Central memory CD8-positive, alpha-beta T cell (primary cell): ENCODE measurements around the gene CEP43.

Source experiments
- ATAC-seq: fragments of 150-1000 bp; cut with Tn5 transposase; replicated peaks from 2 replicates; pipeline ENCODE4 v1.10.0; 2022; ENCODE audit warnings: mild to moderate bottlenecking, moderate FRiP score, moderate number of reproducible peaks; ENCODE audit not compliant: poor library complexity, severe bottlenecking; ENCODE audit errors: extremely low read depth
- DNase-seq, 2 donors: peaks; one replicate each; pipeline ENCODE4 v3.0.0; 2021; ENCODE audit warnings: low spot score in 2 of 2
- H3K27ac Mint-ChIP-seq: one replicate; pipeline ENCODE4 v1.8.0; 2022; ENCODE audit warnings: low read depth, mild to moderate bottlenecking, moderate library complexity, mixed read lengths
- H3K27me3 Mint-ChIP-seq: one replicate; pipeline ENCODE4 v1.8.0; 2022; ENCODE audit warnings: mixed read lengths
- H3K36me3 Mint-ChIP-seq: one replicate; pipeline ENCODE4 v1.8.0; 2022; ENCODE audit warnings: mild to moderate bottlenecking, moderate library complexity, mixed read lengths; ENCODE audit not compliant: insufficient read depth
- H3K4me1 Mint-ChIP-seq: one replicate; pipeline ENCODE4 v1.8.0; 2022; ENCODE audit warnings: mixed read lengths
- H3K4me3 Mint-ChIP-seq: one replicate; pipeline ENCODE4 v1.8.0; 2022; ENCODE audit warnings: mild to moderate bottlenecking, moderate library complexity, mixed read lengths
- H3K9me3 Mint-ChIP-seq: one replicate; pipeline ENCODE4 v1.8.0; 2022; ENCODE audit warnings: mixed read lengths

CEP43 gene

GRCh38 chr6:167037762-167038161 lies 38.6 kb downstream of the CEP43 start:
- Mint-ChIP-seq H3K9me3 (no peaks in the 10 kb centered on the region), H3K27me3 (no peaks in the 10 kb centered on the region), H3K36me3 (peaks cover 21% of the 10 kb centered on the region), H3K4me3 (no peak overlapping the region), H3K4me1 (peaks cover 18% of the 10 kb centered on the region), H3K27ac (no peak overlapping the region)
- ATAC-seq: no peak
- no peak for DNase-seq

GRCh38 chr6:167044696-167045095 lies 45.5 kb downstream of the CEP43 start:
- Mint-ChIP-seq H3K4me3 (no peak overlapping the region), H3K4me1 (peaks cover 38% of the 10 kb centered on the region), H3K27ac (no peak overlapping the region), H3K27me3 (no peaks in the 10 kb centered on the region), H3K9me3 (no peaks in the 10 kb centered on the region), H3K36me3 (peaks cover 10% of the 10 kb centered on the region)
- no peak for DNase-seq
- ATAC-seq: no peak

- DNase-seq (no peak), ATAC-seq (no peak)
- Mint-ChIP-seq H3K36me3 (peaks cover 6% of the 10 kb centered on the region), H3K9me3 (no peaks in the 10 kb centered on the region), H3K4me1 (peaks cover 37% of the 10 kb centered on the region), H3K27me3 (no peaks in the 10 kb centered on the region), H3K27ac (no peak overlapping the region), H3K4me3 (no peak overlapping the region)
These were observed 46.8 kb downstream of the CEP43 start for GRCh38 chr6:167045828-167046580.

GRCh38 chr6:167046861-167047495 lies 47.8 kb downstream of the CEP43 start:
- DNase-seq: no peak
- H3K4me1 Mint-ChIP-seq: peaks cover 27% of the 10 kb centered on the region
- no peaks in the 10 kb centered on the region for H3K27me3 Mint-ChIP-seq
- H3K36me3 Mint-ChIP-seq: peaks cover 2% of the 10 kb centered on the region
- peak overlapping the region; percentile 90 for H3K27ac Mint-ChIP-seq
- H3K4me3 Mint-ChIP-seq: peak overlapping the region; percentile 64
- no peak for ATAC-seq
- no peaks in the 10 kb centered on the region for H3K9me3 Mint-ChIP-seq

GRCh38 chr6:167047554-167047953 lies 48.4 kb downstream of the CEP43 start:
- H3K4me1 Mint-ChIP-seq: peaks cover 22% of the 10 kb centered on the region
- H3K4me3 Mint-ChIP-seq: peak overlapping the region; percentile 64
- H3K9me3 Mint-ChIP-seq: no peaks in the 10 kb centered on the region
- DNase-seq (peak in 1 of 2 donors; percentile 19), ATAC-seq (peak; percentile 84)
- peaks cover 2% of the 10 kb centered on the region for H3K36me3 Mint-ChIP-seq
- peak overlapping the region; percentile 90 for H3K27ac Mint-ChIP-seq
- no peaks in the 10 kb centered on the region for H3K27me3 Mint-ChIP-seq
